GM19455 (cell line): Measurements from ENCODE around the gene NEGR1.

Experiments
- ATAC-seq: cut with Tn5 transposase; IDR thresholded peaks from one replicate; pipeline ENCODE4 v1.9.1; 2021; ENCODE audit not compliant: unreplicated experiment

The NEGR1 gene

DNA sequence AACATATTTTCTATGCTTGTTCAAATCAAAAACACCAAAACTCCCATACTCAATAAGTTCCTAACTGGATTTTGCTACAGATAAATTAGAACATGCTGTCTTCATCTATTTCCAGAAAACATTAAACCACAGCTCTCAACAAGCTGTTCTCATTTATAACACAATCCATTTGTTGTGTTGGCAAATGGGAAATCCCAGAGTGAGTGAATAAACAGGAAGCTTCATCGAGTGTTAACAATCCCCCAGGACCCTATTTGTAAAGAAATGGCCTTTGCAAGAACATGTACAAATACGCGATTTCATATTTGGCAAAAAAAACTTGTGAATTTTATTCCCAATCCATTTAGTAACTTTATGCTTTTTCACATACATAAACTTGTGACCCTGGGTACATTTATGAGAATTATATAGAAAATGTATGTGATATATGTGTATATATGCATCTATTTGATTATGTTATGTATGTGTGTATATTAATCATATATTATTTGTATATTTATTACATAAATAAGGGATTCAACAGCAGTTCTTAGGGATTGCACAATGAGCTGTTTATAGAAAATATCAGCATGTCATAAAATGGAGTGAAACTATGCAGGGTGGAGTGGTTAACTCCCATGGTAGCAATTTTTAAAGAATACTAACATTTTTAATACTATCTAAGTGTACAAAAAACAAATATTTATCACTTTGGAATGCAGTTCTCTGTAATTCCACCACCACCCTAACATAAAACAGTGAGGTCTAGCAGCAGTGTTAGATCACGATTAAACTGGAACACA lies 160.0 kb downstream of the NEGR1 start:
- ATAC-seq: no peak

DNA sequence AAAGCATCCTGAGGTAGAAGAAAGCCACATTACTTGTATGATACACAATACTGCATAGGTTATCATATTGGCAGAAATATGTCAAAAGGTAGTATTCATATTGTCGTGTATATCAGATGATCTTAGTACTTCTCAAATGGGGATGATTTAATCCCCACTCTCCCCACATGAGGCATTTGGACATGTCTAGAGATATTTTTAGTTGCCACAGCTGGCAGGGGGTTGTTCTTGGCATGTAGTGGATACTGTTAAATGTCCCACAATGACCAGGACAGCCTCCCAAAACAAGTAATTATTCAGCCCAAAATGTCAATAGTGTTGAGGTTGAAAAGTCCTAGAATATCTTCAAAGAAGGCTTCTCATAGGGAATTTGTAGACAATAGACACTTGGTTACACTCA lies 162.8 kb downstream of the NEGR1 start:
- ATAC-seq: no peak

DNA sequence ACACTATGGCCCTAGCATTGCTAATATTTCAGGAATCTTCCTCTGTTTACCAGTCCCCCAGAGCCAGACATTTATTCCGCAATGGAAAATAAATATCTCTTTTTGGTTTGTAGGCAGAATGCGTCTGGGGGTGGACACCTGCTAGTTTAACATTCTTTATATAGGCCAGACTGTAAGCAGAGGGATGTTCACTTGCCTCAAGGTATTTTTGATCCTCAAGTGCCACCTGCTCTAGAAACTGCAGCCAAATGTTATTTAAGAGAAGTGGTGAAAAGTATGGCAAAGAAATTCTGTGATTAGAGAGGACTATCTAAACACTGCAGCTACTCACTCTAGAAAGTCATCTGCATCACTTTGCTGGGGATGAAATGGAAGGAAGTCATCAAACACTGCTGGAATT lies 164.7 kb downstream of the NEGR1 start:
- no peak for ATAC-seq

DNA sequence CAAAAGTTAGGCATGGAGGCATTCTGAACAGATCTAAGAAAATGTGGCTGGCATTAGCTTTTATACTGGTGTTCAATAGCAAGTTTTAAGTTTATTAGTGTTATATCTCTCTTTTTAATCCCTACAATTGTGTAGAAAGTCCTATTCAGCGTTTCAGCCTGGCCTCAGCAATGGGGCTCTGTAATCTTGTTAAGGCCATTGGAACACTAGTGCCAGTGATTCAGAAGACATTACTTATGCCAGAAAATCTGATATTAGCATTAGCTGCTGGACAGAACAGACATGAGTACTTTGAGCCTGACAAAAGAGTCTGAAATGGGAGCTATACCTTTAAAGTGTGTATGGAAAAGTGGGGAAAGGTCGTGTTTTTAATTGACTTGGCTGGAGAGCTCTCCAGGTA lies 167.0 kb downstream of the NEGR1 start:
- no peak for ATAC-seq

DNA sequence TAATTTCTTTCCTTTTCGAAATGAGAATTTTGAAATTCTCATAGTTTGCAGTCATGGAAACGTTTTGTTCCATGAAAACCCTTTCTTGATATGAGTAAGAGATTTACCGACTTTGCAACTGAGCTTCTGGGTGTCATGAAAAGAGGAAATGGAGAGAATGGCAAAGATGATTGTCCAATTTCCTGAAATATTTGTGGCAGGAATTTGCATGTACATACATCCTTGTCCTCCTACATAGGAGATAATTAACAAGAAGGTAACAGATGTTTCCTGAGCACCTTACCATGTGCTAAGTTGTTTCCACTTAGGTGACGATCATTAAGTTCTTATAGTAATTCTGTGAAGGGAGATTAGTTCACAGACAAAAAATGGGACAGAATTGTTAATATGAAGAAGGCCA lies 170.7 kb downstream of the NEGR1 start:
- ATAC-seq: no peak

DNA sequence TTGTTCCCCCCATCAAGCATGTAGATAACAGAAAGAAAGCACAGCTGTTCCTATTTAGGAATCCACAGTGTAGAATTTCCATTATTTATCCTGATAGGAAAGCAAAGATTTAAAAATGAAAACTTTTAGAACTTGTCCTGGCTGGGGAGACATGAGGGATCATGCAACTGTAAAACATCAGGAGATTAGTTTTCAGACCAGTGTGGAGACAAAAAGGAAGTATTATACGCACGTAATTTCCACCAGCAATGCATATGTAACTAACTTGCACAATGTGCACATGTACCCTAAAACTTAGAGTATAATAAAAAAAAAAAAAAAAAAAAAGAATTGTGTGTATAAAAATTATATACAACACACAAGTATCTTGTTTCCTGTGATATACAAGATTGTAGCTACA lies 172.4 kb downstream of the NEGR1 start:
- no peak for ATAC-seq

DNA sequence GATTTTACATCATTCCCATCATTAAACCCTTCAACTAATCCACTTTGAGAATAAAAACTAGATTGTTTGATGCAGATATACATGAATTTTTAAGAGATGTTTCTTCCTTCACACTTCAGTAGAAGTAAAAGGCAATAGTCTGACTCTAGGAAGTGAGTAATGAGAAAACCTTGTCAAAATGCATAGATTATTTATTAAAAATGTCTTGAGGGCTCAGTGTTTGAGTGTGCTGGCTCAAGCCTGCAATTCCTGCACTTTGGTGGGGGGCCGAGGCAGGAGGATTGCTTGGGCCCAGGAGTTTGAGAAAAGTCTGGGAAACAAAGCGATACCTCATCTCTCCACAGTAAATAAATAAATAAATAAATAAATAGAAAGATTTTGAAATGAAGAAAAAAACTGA lies 177.1 kb downstream of the NEGR1 start:
- no peak for ATAC-seq

DNA sequence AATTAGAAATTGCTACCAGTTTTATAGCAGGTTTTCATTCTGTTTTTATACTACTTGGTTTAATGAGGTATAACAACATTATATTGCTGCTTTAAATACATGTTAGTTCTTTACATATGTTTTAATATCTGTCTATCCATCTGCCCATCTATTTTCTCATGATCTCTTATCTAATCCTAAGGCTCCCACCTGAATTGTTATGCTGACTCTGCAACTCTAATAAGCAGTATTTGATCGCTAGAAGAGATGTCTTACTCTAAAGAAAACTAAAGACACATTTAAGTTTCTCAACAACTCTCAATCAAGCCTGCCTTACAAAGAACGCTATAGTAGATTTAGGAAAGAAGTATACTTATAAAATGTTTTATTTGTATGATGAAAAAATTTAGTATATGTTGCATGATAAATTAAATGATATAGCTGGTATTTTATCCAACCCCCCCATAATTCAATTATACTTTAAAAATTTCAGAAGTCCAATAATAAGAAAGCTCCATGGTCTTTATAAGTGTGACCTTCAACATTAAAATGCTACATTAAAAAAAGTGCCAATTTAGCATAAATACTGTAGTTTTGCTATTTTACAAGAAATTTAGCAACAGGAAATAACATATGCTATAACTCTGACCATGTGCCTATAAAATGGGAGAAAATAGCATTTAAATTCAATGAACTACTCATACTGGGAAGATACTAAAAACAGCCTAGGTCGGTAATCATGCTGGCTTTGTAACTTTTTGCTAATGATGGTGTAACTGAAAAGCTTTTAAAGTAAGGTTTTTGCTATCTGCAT lies 180.3 kb downstream of the NEGR1 start:
- no peak for ATAC-seq

DNA sequence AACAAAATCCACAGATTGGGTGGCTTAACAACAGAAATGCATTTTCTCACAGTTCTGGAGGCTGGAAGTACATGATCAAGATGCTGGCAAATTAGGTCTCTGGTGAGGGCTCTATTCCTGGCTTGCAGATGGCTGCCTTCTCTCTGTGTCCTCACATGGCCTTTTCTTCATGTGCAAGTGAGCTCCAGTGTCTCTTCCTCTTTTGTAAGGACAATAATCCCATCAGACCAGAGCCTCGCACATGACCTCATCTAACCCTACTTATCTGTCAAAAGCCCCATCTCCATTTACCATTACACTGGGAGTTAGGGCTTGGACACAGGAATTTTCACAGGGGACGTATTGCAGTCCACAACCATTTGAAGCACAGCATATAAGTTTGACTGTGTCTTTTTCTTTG lies 181.6 kb downstream of the NEGR1 start:
- no peak for ATAC-seq

DNA sequence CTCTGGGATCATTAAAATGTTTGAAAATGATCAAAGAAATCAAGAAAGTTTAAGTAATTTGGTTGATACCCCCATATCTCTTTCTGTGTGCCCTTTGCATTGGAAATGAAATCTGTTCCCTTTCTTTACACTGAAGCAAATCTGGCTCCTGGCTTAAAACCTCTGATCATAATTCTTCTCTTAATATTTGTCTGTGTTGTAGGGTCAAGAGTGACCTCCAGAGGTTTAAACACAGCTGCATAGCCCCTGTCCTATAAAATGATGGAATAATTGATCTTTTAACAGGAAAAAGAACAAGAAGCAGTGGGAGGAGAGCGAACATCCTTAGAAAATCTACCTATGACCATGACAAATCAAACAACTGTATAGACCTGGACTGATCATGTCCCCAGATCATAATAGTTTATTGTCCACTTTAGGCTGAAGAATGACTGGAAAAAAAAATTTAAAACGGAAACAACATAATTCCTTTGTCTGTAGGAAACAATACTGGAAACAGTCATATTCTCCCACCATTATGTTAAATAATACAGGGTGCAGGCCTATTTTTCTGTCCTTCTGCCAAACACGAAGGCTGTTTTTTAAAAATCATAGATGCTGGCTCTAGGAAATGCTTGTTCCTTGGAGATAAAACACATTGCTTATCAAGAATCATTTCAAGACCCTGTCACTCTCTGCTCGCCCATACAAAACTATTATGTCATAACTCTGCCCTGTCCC lies 184.3 kb downstream of the NEGR1 start:
- no peak for ATAC-seq

DNA sequence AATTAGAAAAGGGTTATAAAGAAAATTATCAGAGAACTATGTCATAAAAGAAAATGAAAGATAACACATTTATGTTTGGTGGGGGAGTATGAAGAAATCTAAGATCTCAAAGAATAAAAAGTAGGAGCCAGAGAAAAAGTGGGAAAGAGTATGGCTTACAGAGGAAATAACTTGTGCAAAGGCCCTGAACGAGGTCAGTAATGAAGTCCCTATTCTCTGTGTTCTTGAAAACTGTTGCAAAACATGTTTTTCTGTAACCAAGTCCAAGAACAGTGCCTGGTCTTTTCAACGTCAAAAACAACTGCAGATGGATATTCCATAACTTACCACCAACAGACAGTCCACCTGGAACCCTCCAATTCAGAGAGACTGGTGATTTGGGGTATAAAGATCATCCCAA lies 188.1 kb downstream of the NEGR1 start:
- no peak for ATAC-seq

DNA sequence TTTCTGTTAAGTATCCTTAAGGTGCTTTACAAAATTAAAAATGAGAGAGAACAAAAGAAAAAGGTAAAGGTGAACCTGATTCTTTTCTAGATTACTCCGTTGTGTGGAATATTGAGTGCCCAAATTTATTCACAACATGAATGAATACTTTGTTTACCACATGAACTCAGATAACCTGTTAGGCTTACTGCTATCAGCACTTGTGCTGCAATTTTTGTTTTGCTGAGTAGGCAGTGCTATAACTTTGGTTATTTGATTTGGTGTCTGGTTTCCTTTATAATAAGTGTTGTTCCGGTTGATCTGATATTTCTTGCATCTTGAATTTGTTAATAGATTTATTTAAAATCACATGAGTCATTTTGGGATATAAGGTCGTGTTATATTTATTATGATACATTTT lies 195.9 kb downstream of the NEGR1 start:
- ATAC-seq: no peak

DNA sequence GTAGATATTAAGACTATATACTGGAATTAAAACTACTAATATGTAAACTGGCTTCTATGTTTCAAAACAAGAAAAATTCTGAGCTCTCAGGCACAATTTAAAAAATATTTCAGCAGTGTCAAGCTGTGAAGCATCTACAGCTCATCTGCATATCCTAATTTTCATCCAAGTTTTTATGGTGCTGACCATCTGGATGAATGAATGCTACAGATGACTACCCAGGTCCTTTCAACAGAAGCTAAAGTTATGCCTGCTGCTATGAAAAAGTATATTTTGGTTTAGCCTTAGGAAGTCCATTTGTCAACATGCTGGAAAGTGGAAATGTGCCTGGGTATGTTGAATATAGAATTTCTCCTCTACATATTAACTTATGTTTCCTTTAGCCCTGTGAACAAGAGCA lies 206.9 kb downstream of the NEGR1 start:
- ATAC-seq: no peak

DNA sequence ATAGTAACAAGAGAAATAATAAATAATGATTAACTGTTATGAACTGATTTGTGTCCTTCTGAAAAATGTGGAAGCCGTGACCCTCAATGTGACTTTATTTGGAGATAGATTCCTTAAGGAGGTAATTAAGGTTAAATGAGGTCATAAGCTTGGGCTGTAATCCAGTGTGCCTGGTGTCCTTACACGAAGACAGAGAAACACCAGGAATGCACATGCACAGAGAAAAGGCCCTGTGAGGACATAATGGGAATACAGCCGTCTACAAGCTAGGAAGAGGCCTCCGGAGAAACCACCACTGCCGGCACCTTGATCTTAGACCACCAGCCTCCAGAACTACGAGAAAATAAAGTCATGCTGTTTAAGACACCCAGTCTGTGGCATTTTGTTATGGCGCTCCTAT lies 215.9 kb downstream of the NEGR1 start:
- ATAC-seq: no peak

DNA sequence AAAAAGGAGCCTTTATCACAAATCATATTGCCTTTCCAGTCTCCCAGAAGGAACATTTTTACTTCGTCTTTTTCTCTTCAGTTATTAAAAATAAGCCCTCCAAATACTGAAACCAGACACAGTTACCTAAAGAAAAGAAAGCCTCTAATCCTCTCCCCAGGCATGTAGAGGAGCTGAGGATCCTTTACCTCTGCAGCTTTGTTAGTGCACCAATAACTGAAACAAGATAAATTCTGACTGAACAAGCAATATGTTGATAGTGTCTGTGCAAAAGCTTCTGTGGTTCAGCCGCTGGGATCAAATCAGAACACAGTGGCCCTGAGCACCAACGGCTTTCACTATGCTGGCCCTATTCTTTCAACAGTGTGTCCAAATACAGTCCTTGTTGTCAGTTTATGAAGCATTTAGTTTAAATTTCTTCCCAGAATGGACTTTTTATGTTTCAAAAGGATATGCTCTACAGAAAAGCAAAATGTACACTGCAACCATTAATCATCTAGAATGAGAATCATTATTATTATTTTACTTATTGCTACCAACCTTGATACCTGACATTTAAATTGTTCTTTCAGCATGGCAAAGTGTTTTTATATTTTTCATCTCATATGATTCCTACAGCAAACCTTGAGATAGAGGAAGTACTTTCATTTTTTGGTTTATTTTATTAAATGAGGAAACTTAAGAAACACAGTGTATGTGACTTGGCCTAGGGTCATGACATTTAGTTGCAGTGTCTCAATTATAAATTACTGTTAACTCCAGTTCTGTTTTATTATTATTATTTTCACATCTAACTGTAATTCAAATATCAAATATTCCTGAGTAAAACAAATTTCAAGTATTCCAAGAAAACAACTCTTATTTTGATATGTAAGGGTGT lies 217.9 kb downstream of the NEGR1 start:
- no peak for ATAC-seq

DNA sequence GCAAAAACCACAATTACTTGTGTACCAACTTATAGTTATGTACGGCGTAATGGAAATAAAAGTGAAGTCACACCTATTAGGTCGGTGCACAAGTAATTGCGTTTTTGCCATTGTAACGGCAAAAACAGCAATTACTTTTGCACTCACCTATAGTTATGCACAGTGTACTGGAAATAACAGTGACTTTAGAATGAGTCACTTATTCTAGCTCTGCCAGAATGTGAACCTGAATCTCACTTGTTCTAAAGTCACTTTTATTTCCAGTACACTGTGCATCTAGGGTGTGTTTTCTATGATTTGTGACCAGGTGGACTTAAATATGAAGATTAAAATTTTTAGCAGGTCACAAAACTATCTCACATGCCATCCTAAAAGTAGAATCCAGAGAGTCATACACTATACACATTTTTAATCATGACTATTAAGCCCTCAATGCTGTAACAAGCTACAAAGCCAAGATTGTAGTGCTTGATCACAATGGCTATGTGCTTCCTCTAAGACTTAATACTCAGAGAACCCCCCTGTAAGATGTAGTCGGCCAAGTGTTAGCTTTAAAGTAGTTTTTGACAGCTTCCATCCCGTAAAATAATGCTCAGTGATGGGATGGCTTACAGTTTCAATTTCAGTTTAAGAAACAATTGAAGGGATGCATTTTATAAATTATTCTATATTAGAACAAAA lies 218.8 kb downstream of the NEGR1 start:
- ATAC-seq: no peak

DNA sequence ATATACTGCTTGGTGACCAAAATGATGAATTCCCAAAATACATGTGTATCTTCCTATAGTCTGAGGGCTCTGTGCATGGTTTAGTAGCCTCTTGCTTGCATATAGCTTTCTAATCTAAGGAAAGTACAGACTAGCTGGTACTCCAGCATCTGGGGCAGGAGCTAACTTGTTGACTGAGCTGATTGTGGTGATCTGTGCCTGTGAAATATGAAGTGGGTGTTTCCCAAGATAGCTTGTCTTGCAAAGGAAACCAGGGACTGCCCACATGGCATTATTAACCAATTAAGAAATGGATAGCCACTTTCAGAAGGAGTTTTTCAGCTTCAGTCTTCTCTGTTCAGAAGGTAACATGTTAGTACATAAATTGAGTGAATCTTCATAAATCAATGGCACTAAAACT lies 219.8 kb downstream of the NEGR1 start:
- ATAC-seq: no peak

DNA sequence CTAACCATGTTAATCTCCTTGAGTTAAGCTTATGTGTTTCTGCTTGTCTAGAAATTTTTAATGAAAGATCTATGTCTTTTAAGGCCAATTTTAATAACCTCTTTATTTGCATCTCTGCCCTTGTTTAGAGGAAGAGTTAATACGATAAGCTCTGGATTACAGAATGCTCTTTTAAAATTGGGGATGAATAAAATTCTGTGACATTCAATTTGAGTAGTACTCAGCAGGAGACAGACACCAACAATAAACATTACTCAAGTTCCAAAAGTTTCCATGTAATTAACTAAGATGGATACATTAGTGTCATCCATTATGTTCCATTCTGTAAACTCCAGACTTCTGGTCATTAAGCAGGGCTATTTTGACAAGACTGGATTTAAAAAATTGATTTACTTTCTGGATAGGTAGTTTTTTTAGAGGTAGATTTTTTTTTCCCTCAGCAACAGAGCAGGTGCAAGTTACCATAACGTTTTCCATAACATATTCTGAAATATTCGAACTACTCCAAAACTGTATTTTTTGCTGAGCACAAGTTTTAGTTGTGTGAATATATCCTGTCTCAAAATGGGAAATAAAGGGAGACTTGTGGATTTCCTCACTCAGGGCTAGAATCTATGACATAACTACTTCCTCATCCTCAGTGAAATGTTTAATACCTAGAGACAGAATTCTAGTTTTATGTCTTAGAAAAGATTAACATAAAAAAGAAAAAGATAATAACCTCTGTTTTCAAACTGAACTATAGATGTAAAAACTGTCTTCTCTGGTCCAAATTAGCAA lies 221.7 kb downstream of the NEGR1 start:
- no peak for ATAC-seq

DNA sequence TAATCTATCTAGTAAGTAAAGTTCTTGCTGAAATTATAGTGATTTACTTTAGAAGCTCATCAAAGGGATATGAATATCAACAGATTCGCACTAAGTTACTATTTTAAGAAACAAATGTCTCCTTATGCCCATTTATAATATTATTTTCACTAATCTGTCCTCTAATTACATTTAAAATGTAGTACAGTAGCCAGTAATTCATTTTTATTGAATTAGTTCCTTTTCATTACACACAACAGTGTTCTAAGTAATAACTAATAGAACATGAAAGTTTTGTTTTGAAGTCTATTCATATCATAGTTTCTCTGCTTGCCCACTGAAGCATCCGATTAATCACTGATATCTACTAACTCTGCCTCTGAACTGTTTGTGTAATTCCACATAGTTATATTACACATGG lies 225.8 kb downstream of the NEGR1 start:
- ATAC-seq: no peak

DNA sequence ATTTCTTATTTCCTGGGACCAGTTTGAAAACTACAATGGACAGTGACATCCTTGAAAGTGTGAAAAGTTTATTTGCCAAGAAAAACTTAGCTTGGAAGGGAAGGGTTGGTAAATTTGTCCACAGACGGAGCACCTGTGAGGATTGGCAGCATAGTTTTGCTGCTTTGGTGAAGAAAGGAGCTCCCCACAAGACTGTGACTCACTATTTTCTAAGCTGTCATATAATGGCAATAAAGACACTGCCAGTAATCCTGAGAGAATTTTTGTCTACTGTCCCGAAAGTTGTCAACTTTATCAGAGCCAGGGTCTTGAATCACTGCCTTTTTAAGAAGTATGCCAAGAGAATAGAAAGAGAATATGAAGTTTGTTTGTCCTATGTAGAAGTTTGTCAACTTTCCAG lies 230.8 kb downstream of the NEGR1 start:
- no peak for ATAC-seq
